ENCODE results near the gene NLE1. TPM values are rescaled to one million over a fixed set of nuclear protein-coding genes. Genes with fewer than 3 reads are reported as not detected.
"Not testable (repeated sequence)": the region's sequence is repeated elsewhere in the genome, so short reads cannot be mapped to it uniquely, and the experiment has no call there.

NLE1 gene
- total and polyA plus RNA-seq, 5 experiments from 2014 or later: 4.6 to 21.7 (median 6.4) TPM

DNA sequence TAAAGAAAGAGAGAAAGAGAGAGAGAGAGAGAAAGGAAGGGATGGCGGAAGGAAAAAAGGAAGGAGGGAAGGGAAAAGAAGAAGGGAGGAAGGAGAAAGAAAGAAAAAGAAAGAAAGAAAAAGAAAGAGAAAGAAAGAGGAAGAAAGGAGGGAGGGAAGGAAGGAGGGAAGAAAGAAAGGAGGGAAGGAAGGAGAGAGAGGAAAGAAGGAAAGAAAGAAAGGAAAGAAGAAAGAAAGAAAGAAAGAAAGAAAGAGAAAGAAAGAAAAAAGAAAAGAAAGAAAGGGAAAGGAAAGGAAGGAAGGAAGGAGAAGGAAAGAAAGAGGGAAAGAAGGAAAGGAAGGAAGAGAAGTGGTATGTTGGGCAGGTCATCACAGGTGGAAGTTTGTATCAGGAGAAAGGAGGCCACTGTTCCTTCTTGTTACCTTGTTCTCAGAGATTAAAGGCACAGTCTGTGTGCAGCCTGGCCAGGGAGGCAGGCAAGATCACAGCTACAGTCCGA lies 32.8 kb upstream of the NLE1 start:
- no peak for ATAC-seq
- peak overlapping the region in 6 of 10 donors; percentile 18 to 80 (median 40) for H3K4me3 Mint-ChIP-seq
- no peak for DNase-seq
- peaks cover 0 to 2% (median 0%) of the 10 kb centered on the region in 5 donors for H3K27me3 Mint-ChIP-seq
- H3K27ac Mint-ChIP-seq: peak overlapping the region; percentile 23 to 99 (median 85)
- peaks cover 34 to 82% (median 72%) of the 10 kb centered on the region in 4 donors for H3K4me1 Mint-ChIP-seq
- H3K9me3 Mint-ChIP-seq: peaks cover 0 to 5% (median 0%) of the 10 kb centered on the region in 9 donors
- peaks cover 0 to 2% (median 0%) of the 10 kb centered on the region in 3 donors for H3K36me3 Mint-ChIP-seq
- POLR2A ChIA-PET: interaction anchor here (0.6 to 11.0 kb wide), 10 partner anchors 9 to 366 kb away, joined by 3 to 102 read pairs (median 4); partner anchors contain the start of genes SLFN12L and SLFN5

DNA sequence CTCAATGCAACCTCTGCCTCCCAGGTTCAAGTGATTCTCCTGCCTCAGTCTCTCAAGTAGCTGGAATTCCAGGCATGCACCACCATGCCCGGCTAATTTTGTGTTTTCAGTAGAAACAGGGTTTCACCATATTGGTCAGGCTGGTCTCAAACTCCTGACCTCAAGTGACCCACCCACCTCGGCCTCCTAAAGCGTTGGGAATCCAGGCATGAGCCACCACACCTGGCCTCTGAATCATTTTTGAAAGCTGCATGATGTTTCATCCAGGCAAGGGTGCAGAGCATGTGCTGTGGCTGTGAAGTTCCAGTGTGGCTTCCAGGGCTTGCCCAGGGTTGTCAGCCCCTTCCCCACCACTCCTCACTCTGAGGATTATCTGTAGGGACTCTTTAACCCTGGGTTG lies 30.2 kb upstream of the NLE1 start:
- Mint-ChIP-seq H3K4me3 (peak overlapping the region in 6 of 10 donors; percentile 22 to 47 (median 34)), H3K27ac (peak overlapping the region; percentile 52 to 96 (median 87)), H3K4me1 (peaks cover 28 to 60% (median 56%) of the 10 kb centered on the region in 4 donors)
- not testable (repeated sequence) for ATAC-seq, H3K27me3 Mint-ChIP-seq, DNase-seq, H3K9me3 Mint-ChIP-seq, H3K36me3 Mint-ChIP-seq
- POLR2A ChIA-PET: interaction anchor here (0.6 to 4.1 kb wide), 9 partner anchors 24 to 365 kb away, joined by 3 to 21 read pairs (median 5); partner anchors contain the start of genes SLFN12L and SLFN5

DNA sequence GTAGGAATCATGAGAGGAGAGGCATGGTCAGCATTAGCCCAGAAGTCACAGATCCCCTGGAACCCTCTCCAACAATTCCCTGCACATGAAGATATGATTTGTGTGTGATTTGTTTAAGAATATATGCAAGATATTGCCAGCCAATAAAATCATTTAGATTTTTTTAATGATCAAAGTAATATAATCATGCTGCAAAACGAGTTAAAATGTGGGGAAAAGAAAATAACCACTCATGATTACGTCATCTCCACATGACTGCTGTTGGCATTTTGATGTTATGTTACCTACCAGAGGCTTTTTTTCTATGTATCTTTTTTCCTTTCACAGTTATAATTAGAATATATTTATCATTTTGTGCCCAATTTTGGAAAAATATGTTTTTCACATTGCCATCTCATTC lies 29.7 kb upstream of the NLE1 start:
- POLR2A ChIA-PET: interaction anchor here (0.7 to 4.6 kb wide), 10 partner anchors 11 to 368 kb away, joined by 3 to 29 read pairs (median 8); partner anchors contain the start of genes SLFN12L and SLFN5
- H3K36me3 Mint-ChIP-seq: no peaks in the 10 kb centered on the region
- ATAC-seq (peak; percentile 74 to 77), DNase-seq (peak in 2 of 10 donors; percentile 66 to 69)
- H3K4me3 Mint-ChIP-seq: peak overlapping the region; percentile 48 to 84 (median 60)
- H3K9me3 Mint-ChIP-seq: no peaks in the 10 kb centered on the region
- H3K27ac Mint-ChIP-seq: peak overlapping the region; percentile 55 to 96 (median 91)
- H3K27me3 Mint-ChIP-seq: no peaks in the 10 kb centered on the region
- peaks cover 24 to 55% (median 51%) of the 10 kb centered on the region in 4 donors for H3K4me1 Mint-ChIP-seq

DNA sequence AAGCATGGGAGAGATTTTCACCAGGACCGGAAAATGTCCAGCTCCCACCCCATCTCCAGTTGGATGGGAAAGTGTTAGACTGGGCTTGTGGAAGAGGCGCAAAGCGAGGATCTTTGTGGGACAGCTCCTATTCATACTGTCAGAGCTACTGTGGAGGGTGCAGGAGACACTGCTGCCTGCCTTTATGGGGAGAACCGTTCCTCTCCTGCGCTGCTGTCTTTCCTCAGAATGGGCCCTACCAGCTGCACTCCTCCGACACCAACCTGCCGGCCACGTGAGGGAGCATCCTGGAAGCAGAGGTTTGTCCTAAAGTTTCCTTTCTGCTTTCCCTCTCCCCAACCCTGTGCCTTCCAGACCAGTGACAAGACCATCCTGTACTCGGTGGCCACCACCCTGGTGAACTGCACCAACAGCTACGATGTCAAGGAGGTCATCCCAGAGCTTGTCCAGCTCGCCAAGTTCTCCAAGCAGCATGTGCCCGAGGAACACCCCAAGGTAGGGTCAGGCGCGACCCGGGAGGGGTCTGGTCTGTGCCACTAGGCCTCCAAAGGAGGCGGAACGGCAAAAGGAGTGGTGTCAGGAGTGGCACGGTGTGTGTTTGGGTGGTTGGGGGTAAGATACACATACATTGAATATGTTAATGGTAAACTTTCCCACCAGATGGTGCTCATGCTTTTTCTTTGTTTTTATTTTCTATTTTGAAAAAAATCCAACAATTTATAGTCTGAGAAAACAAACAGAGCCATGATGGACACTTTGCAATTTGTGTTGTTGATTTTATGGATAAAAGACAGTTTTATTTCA lies 29.1 kb upstream of the NLE1 start:
- Mint-ChIP-seq H3K27me3 (no peaks in the 10 kb centered on the region), H3K4me3 (peak overlapping the region; percentile 48 to 84 (median 60)), H3K36me3 (no peaks in the 10 kb centered on the region), H3K27ac (peak overlapping the region; percentile 55 to 96 (median 91)), H3K4me1 (peaks cover 23 to 51% (median 48%) of the 10 kb centered on the region in 4 donors), H3K9me3 (no peaks in the 10 kb centered on the region)
- peak in 8 of 10 donors; percentile 13 to 79 (median 49) for DNase-seq
- POLR2A ChIA-PET: interaction anchor here (0.6 to 4.6 kb wide), 10 partner anchors 10 to 407 kb away, joined by 3 to 29 read pairs (median 7); partner anchors contain the start of genes PEX12 and SLFN5
- peak; percentile 79 to 87 for ATAC-seq

DNA sequence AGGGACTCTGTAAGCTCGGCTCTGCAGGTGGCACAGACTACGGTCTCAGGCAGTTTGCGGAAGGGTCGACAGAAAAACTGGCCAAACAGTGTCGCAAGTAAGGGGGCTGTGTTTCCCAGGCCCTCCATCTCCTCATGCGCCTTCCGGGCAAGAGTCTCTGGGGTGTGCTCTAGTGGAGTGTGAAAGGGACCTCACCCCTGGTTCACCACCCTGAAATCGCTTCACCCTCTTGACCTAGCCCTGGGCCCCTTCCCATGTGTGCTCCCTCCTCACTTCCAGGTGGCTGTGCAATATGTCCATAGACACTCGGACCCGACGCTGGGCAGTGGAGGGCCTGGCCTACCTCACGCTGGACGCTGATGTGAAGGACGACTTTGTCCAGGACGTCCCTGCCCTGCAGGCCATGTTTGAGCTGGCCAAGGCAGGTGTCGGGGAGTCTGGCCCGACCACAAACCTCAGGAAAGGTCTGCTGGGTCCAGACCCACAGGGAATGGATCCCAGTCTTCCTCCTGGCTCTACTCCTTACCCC lies 27.8 kb upstream of the NLE1 start:
- peak overlapping the region in 2 of 10 donors; percentile 45 to 73 for H3K27ac Mint-ChIP-seq
- H3K4me1 Mint-ChIP-seq: peaks cover 18 to 46% (median 42%) of the 10 kb centered on the region in 4 donors
- DNase-seq (no peak), ATAC-seq (no peak)
- no peak overlapping the region for H3K4me3 Mint-ChIP-seq
- H3K27me3 Mint-ChIP-seq: no peaks in the 10 kb centered on the region
- H3K9me3 Mint-ChIP-seq: no peaks in the 10 kb centered on the region
- POLR2A ChIA-PET: interaction anchor here (0.5 to 4.6 kb wide), 10 partner anchors 9 to 370 kb away, joined by 3 to 29 read pairs (median 4); partner anchors contain the start of gene SLFN5
- H3K36me3 Mint-ChIP-seq: no peaks in the 10 kb centered on the region

DNA sequence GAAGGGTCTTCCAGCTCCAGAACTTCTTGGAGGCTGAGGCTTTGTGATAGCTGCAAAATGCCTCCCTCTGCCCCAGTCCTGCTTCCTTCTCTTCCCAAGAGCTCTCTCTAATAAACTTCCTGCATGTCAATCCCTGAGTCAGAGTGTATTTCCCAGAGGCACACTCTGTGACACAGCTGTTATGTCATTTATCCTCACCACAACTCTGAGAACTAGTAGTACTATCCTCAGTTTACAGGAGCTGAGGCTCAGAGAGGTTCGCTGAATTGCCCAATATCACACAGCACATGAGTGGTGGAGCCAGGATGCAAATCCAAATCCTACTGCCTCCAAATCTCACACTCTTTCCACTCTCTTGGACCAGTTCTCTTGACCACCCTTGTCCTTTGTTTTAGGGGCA lies 25.6 kb upstream of the NLE1 start:
- no peaks in the 10 kb centered on the region for H3K36me3 Mint-ChIP-seq
- peak overlapping the region in 1 of 10 donors; percentile 11 for H3K27ac Mint-ChIP-seq
- no peak overlapping the region for H3K4me3 Mint-ChIP-seq
- H3K4me1 Mint-ChIP-seq: peaks cover 19 to 37% (median 30%) of the 10 kb centered on the region in 4 donors
- ATAC-seq (no peak), DNase-seq (no peak)
- POLR2A ChIA-PET: interaction anchor here (0.7 to 4.6 kb wide), 4 partner anchors 47 to 579 kb away, joined by 3 to 29 read pairs (median 4); no protein-coding TSS in a partner anchor
- no peaks in the 10 kb centered on the region for H3K27me3 Mint-ChIP-seq
- H3K9me3 Mint-ChIP-seq: no peaks in the 10 kb centered on the region

DNA sequence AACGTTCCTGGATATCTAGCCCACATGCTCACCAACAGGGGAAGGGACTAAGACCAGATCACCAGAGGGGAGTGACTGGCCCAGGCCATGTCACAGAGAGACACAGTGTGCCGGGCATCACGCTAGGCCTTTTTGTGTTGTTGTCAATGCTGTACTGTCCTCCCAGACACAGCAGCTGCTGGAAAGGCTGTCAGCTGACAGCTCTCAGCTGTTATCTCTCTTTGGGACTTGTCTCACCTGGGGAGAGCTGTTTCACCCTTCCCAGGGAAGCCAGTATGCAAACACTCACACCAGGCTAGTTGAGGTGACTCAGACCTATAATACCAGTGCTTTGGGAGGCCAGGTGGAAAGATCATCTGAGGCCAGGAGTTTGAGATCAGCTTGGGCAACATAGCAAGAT lies 24.9 kb upstream of the NLE1 start:
- H3K9me3 Mint-ChIP-seq: no peaks in the 10 kb centered on the region
- peaks cover 21 to 37% (median 31%) of the 10 kb centered on the region in 4 donors for H3K4me1 Mint-ChIP-seq
- ATAC-seq: no peak
- no peaks in the 10 kb centered on the region for H3K27me3 Mint-ChIP-seq
- peak overlapping the region in 2 of 10 donors; percentile 42 to 48 for H3K27ac Mint-ChIP-seq
- POLR2A ChIA-PET: interaction anchor here (0.7 to 4.6 kb wide), 5 partner anchors 48 to 580 kb away, joined by 3 to 29 read pairs (median 4); no protein-coding TSS in a partner anchor
- no peak overlapping the region for H3K4me3 Mint-ChIP-seq
- DNase-seq: no peak
- H3K36me3 Mint-ChIP-seq: no peaks in the 10 kb centered on the region

DNA sequence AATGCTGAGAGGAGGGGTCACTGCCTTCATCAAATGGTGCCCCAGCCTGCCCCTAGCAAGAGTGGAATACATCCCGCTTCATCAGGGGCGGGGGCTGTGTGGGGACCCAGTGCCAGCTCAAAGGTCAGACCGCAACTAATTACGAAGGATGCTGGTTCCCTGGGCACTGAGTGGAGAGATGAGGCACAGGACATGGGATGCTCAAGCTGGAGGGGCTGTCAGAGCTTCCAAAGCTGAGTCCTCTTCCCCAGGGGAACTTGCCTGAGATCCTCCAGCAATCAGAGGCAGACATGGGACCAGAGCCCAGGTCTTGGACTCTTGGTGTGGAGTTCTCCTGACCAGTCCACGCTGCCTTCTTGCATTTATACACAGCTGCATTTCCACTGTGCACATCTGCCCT lies 24.4 kb upstream of the NLE1 start:
- Mint-ChIP-seq H3K27ac (peak overlapping the region in 3 of 10 donors; percentile 29 to 65 (median 48)), H3K9me3 (no peaks in the 10 kb centered on the region), H3K36me3 (no peaks in the 10 kb centered on the region), H3K4me1 (peaks cover 23 to 38% (median 32%) of the 10 kb centered on the region in 4 donors), H3K4me3 (no peak overlapping the region), H3K27me3 (no peaks in the 10 kb centered on the region)
- DNase-seq: no peak
- POLR2A ChIA-PET: interaction anchor here (0.7 to 1.6 kb wide), 3 partner anchors 27 to 581 kb away, joined by 3 to 7 read pairs (median 4); no protein-coding TSS in a partner anchor
- ATAC-seq: no peak

DNA sequence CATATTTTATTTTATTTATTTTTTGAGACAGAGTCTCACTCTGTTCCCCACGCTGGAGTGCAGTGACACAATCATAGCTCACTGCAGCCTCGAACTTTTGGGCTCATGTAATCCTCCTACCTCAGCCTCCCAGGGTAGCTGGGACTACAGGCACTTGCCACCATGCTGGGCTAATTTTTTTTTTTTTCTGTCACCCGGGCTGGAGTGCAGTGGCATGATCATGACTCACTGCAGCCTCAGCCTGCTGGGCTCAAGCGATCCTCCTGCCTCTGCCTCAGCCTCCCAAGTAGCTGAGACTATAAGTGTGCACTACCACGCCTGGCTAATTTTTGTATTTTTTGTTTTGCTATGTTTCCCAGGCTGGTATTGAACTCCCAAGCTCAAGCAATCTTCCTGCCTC lies 22.6 kb upstream of the NLE1 start:
- H3K4me1 Mint-ChIP-seq: peaks cover 33 to 51% (median 46%) of the 10 kb centered on the region in 4 donors
- H3K27me3 Mint-ChIP-seq: no peaks in the 10 kb centered on the region
- DNase-seq (no peak), ATAC-seq (no peak)
- peak overlapping the region in 5 of 10 donors; percentile 31 to 82 (median 75) for H3K27ac Mint-ChIP-seq
- POLR2A ChIA-PET: interaction anchor here (0.6 to 1.1 kb wide), 4 partner anchors 46 to 359 kb away, joined by 3 to 4 read pairs (median 3); no protein-coding TSS in a partner anchor
- H3K9me3 Mint-ChIP-seq: peaks cover 0 to 6% (median 2%) of the 10 kb centered on the region in 9 donors
- H3K4me3 Mint-ChIP-seq: peak overlapping the region in 1 of 10 donors; percentile 46
- H3K36me3 Mint-ChIP-seq: no peaks in the 10 kb centered on the region

DNA sequence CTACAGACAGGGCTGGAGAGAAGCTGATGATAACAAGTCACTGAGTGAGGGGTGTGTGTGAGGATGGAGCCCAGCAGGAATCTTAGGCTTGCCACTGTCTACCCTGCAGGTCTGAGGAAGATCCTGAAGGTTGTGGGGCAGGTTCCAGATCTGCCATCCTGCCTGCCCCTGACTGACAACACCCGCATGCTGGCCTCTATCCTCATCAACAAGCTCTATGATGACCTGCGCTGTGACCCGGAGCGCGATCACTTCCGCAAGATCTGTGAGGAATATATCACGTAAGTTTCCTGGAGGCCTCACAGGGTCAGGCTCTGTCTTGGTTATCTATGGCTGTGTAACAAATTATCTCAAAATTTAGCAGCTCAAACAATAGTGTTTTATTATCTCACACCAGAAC lies 21.8 kb upstream of the NLE1 start:
- Mint-ChIP-seq H3K4me1 (peaks cover 36 to 59% (median 53%) of the 10 kb centered on the region in 4 donors), H3K27me3 (no peaks in the 10 kb centered on the region), H3K36me3 (no peaks in the 10 kb centered on the region), H3K27ac (peak overlapping the region in 5 of 10 donors; percentile 31 to 67 (median 48)), H3K9me3 (peaks cover 0 to 6% (median 2%) of the 10 kb centered on the region in 9 donors), H3K4me3 (no peak overlapping the region)
- ATAC-seq (no peak), DNase-seq (no peak)
- POLR2A ChIA-PET: interaction anchor here (0.6 to 1.1 kb wide), 3 partner anchors 71 to 360 kb away, joined by 3 to 4 read pairs (median 3); no protein-coding TSS in a partner anchor

DNA sequence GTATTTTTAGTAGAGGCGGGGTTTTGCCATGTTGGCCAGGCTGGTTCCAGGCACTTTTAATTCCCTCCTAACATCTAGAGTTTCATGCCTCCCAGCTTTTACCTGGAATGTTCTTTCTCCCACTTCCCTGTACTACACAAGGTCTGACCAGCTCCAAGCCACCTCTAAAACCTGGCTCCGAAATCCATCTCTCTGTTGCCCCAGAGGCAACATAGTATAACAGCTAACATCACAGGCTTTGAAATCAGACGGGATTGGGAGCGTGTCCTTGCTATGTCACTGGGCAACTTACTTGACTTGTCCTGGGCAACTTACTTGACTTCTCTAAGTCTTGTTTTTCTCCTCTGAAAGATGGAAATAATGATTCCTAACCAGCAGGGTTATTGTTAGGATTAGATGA lies 20.7 kb upstream of the NLE1 start:
- POLR2A ChIA-PET: interaction anchor here (0.7 to 1.0 kb wide), 2 partner anchors 15 to 375 kb away, joined by 3 read pairs; partner anchors contain the start of gene SLFN12L
- Mint-ChIP-seq H3K9me3 (peaks cover 0 to 6% (median 2%) of the 10 kb centered on the region in 9 donors), H3K36me3 (no peaks in the 10 kb centered on the region), H3K4me3 (peak overlapping the region in 5 of 10 donors; percentile 9 to 69 (median 56)), H3K4me1 (peaks cover 36 to 66% (median 56%) of the 10 kb centered on the region in 4 donors), H3K27me3 (no peaks in the 10 kb centered on the region), H3K27ac (peak overlapping the region in 9 of 10 donors; percentile 37 to 97 (median 85))
- no peak for DNase-seq
- no peak for ATAC-seq

Measured in naive thymus-derived CD8-positive, alpha-beta T cell (primary cell).